ENCODE measurements around the gene PCYT2.
"Not testable (repeated sequence)": the region's sequence is repeated elsewhere in the genome, so short reads cannot be mapped to it uniquely, and the experiment has no call there.

PCYT2 gene

GRCh38 chr17:81911277-81911961 lies at the start of gene PCYT2:
TSS of gene PCYT2 (minus strand) at chr17:81911399. CDS start at chr17:81911355, 44 bp downstream.
- peak; percentile 76 for DNase-seq

DNA sequence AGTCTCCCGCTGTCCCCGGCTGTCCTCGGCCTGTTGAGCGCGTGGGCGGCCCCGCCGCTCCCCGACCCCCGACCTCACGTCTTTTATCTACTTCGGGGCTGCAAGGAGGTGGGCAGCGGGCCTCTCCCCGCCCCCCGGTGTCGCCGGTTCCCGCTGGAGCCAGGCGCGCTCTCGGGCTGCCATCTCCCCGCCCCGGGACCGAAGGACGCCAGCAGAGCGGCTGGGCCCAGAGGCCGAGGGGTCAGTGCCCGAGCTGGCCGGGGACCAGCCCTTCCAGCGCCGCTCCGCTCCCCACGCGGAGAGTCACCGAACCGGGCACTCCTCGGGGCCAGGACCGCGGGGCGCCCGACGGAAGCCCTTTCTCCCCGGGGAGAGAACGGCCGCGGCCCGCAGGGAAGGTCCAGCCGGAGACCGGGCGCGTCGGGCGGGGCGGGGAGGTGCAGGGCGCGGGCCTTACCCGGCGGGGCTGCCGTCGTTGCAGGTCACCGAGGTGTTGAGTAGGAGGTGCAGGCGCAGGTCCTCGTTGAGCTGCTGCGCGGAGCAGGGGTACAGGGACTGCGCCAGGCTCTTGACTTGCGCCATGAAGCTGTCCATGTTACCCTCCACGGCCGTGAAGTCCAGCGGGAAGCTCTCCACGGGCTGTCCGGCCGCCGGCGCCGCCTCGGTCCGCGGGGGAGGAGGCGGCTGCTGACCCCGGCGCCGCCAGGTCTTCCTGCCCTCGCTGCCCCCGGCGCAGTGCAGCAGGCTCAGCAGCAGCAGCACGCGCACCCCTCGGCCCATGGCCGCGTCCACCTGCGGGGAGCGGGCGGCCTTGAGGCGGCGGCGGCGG lies 49.1 kb upstream of the PCYT2 start:
- no peak for DNase-seq

DNA sequence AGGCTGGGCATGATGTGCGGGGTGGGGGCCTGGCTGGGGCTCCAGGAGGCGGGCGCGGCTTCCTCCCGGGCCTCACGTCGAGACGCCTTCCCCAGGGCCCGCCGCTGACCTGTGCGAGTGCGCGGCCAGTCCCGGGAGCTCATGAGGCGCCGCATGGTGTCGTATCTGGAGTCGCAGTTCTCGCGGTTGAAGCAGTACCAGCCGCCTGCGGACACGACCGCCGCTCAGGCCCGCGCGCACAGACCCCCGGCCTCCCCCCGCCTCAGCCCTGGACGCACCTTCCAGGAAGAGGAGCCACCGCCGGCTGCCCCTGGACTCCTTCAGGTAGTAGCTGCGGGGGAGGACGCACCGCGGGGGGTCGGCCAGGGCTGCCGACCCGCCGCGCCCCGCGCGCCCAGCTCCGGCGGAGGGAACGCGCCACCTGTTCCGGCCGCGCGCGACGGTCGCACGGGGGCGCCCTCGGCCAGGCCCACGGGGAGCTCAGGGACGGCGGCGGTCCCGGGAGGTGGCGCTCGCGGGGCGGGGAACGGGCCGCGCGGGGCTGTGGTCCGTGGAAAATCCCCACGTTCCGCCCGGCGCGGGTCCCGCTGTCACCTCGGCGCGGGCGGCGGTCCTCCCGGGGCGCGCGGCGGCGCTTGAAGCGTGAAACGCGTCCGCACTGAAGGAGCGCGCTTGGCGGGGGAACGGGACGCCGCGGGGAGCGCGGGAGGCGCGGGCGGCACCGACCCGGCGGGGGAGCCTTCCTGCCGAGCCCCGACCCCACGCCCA lies 48.3 kb upstream of the PCYT2 start:
- peak; percentile 51 to 71 for DNase-seq

GRCh38 chr17:81958633-81959342 lies 47.6 kb upstream of the PCYT2 start:
- DNase-seq: no peak

DNA sequence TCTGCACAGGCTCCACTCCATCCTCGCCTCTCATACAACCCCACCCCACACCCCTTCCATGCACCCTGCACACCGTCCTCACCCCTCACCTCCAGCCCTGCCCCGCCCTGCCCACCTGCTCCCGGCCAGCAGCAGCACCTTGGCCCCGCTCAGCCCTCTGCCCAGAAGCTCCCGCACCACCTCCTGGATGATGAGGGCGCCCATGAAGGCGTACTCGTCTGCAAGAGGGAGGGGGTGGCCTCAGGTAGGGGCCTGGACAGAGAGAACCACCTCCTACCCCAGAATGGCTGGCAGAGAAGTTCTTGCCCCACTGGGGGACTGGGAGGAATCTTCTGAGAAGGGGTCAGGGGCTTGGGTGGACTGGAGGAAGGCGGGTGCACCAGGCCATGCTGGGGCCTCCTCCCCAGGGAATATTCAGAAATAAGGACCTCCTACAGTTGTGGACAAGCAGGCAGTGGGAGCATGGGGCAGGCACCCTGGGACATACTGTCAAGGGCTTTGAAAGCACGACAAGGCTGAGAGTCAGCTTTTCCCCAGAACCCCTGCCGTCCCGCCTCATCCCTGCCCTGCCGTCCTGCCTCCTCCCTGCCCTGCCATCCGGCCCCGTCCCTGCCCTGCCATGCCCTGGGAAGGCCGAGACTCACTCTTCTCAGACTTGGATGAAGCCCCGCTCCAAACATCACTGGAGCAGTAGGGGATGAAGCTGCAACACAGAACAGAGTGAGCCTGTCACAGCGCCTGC lies 46.7 kb upstream of the PCYT2 start:
- no peak for DNase-seq

GRCh38 chr17:81956607-81957589 lies 45.7 kb upstream of the PCYT2 start:
- DNase-seq: no peak

GRCh38 chr17:81955756-81956544 lies 44.8 kb upstream of the PCYT2 start:
- DNase-seq: no peak

DNA sequence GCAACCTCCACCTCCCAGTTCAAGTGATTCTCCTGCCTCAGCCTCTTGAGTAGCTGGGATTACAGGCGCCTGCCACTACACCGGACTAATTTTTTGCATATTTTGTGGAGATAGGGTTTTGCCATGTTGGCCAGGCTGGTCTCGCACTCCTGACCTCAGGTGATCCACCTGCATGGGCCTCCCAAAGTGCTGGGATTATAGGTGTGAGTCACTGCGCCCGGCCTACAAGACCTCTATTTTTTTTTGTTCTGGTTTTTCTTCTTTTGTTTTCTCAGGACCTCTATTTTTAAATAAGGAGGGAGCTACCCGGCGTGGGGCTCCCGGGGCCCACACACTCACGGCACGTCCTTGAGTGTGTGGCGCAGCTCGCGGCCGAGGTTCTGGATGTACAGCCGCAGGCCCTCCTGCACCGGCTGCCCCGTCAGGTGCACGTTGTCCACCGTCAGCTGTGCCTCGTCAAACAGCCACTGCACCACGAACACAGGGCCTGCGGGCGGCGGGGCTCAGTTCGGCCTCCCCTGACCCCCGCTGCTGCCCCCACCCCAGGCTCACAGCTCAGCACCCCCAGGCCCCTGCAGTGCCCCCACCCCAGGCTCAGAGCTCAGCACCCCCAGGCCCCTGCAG lies 44.0 kb upstream of the PCYT2 start:
- DNase-seq: no peak

- DNase-seq: no peak
These were observed 43.2 kb upstream of the PCYT2 start for GRCh38 chr17:81954131-81955057.

DNA sequence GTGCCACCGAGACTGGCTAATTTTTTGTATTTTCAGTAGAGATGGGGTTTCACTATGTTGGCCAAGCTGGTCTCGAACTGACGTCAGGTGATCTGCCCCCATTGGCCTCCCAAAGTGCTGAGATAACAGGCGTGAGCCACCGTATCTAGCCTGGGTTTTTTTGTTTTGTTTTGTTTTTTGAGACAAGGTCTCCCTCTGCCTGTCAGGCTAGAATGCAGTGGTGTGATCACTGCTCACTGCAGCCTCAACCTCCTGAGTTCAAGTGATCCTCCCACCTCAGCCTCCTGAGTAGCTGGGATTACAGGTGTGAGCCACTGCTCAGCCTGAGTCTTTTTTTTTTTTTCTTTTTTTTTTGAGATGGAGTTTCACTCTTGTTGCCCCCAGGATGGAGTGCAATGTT lies 42.2 kb upstream of the PCYT2 start:
- DNase-seq: not testable (repeated sequence)

DNA sequence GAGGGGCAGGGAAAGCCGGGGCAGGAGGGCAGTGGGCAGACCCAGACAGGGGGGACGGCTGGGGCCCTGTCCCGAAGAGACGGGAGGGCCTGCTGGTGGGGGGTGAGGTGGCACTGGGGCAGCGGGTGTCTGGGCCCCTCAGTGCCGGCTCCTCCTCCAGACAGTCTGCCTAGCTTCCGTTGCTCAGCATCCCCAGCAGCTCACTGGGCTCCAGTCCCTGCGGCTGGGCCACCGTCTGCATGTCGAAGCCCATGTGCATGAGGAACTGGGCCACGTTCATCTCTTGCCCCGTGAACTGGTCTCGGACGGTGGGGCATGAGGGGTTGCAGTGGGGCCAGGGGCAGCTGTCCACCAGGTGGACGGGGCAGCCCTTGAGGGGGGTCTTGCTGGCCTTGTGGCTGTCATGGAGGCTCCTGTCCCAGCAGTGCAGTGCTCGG lies 41.6 kb upstream of the PCYT2 start:
- no peak for DNase-seq

- no peak for DNase-seq
These were observed 40.8 kb upstream of the PCYT2 start for GRCh38 chr17:81951785-81952684.

GRCh38 chr17:81950501-81950900 lies 39.3 kb upstream of the PCYT2 start:
- DNase-seq: no peak

- no peak for DNase-seq
These were observed 37.6 kb upstream of the PCYT2 start for GRCh38 chr17:81948635-81949378.

DNA sequence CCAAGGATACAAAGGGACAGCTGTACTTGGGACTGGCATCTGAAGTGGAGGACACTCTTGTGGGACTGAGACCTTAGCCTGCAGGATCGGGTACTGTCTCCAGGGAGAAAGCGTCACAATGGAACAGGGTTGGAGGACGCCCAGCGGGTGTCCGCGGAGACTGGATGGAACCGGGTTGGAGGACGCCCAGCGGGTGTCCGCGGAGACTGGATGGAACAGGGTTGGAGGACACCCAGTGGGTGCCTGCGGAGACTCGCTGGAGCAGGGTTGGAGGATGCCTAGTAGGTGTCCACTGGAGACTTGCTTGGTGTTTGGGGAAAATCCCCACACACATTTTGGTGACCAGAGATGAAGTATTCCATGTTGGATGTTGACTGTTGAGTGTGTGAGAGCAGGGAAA lies 36.0 kb upstream of the PCYT2 start, which contains the start of gene MYADML2:
Gene MYADML2, minus strand, starts transcription at position 45 of the 400 bp plus-strand sequence. CDS start 5,492 bp downstream, outside the sequence.
- DNase-seq: no peak

DNA sequence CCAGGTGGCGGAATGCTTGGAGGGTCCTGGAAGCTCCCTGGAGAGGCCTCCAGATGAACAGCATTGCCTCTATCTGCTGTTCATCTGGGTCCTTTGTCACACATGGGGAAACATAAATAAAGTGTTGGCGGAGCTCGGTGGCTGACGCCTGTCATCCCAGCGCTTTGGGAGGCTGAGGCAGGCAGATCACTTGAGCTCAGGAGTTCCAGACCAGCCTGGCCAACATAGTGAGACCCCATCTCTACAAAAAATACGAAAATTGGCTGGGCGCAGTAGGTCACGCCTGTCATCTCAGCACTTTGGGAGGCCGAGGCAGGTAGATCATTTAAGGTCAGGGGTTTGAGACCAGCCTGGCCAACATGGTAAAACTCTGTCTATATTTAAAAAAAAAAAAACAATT lies 33.7 kb upstream of the PCYT2 start:
- no peak for DNase-seq

Measured in AML-193 (cell line).